ENCODE measurements around the gene RBM47.

Gene RBM47

GRCh38 chr4:40582413-40582812, 47.3 kb downstream of the RBM47 start:
- Histone ChIP-seq H3K27ac (replicated peaks) (no peak overlapping the region), H3K27me3 (ENCODE audit: insufficient read depth, poor library complexity, severe bottlenecking) (no peaks in the 10 kb centered on the region), H3K4me3 (replicated peaks; ENCODE audit: insufficient read depth, low read length) (no peak overlapping the region)
- no peak for DNase-seq (ENCODE audit: low read depth in 1 of 2, low spot score in 1 of 2)
- TF ChIP-seq SPI1 (IDR thresholded peaks at IDR 0.05; ENCODE audit: borderline replicate concordance, low read depth) (no peak), POLR2AphosphoS5 (IDR thresholded peaks at IDR 0.05; ENCODE audit: low read depth) (no peak), REST (IDR thresholded peaks at IDR 0.05; ENCODE audit: insufficient replicate concordance, low read depth) (no peak), GABPA (IDR thresholded peaks at IDR 0.05; ENCODE audit: low read depth) (no peak)
- TF ChIP-seq, protein P1, sequence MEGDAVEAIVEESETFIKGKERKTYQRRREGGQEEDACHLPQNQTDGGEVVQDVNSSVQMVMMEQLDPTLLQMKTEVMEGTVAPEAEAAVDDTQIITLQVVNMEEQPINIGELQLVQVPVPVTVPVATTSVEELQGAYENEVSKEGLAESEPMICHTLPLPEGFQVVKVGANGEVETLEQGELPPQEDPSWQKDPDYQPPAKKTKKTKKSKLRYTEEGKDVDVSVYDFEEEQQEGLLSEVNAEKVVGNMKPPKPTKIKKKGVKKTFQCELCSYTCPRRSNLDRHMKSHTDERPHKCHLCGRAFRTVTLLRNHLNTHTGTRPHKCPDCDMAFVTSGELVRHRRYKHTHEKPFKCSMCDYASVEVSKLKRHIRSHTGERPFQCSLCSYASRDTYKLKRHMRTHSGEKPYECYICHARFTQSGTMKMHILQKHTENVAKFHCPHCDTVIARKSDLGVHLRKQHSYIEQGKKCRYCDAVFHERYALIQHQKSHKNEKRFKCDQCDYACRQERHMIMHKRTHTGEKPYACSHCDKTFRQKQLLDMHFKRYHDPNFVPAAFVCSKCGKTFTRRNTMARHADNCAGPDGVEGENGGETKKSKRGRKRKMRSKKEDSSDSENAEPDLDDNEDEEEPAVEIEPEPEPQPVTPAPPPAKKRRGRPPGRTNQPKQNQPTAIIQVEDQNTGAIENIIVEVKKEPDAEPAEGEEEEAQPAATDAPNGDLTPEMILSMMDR (IDR thresholded peaks at IDR 0.05; ENCODE audit: insufficient read depth, low read length): no peak

- Histone ChIP-seq H3K4me3 (replicated peaks; ENCODE audit: insufficient read depth, low read length) (no peak overlapping the region), H3K27ac (replicated peaks) (no peak overlapping the region), H3K27me3 (ENCODE audit: insufficient read depth, poor library complexity, severe bottlenecking) (no peaks in the 10 kb centered on the region)
- DNase-seq (ENCODE audit: low read depth in 1 of 2, low spot score in 1 of 2): no peak
- TF ChIP-seq, protein P1 (IDR thresholded peaks at IDR 0.05; ENCODE audit: insufficient read depth, low read length): no peak
- TF ChIP-seq GABPA (IDR thresholded peaks at IDR 0.05; ENCODE audit: low read depth): no peak
- TF ChIP-seq SPI1 (IDR thresholded peaks at IDR 0.05; ENCODE audit: borderline replicate concordance, low read depth): no peak
- TF ChIP-seq POLR2AphosphoS5 (IDR thresholded peaks at IDR 0.05; ENCODE audit: low read depth): no peak
- TF ChIP-seq REST (IDR thresholded peaks at IDR 0.05; ENCODE audit: insufficient replicate concordance, low read depth): no peak
Observed at GRCh38 chr4:40581254-40582140, 48.2 kb downstream of the RBM47 start.

GRCh38 chr4:40579983-40580382, 49.7 kb downstream of the RBM47 start:
- Histone ChIP-seq H3K4me3 (replicated peaks; ENCODE audit: insufficient read depth, low read length) (no peak overlapping the region), H3K27ac (replicated peaks) (no peak overlapping the region), H3K27me3 (ENCODE audit: insufficient read depth, poor library complexity, severe bottlenecking) (no peaks in the 10 kb centered on the region)
- DNase-seq (ENCODE audit: low read depth in 1 of 2, low spot score in 1 of 2): no peak
- no peak for TF ChIP-seq POLR2AphosphoS5 (IDR thresholded peaks at IDR 0.05; ENCODE audit: low read depth)
- TF ChIP-seq, protein P1 (IDR thresholded peaks at IDR 0.05; ENCODE audit: insufficient read depth, low read length): no peak
- no peak for TF ChIP-seq SPI1 (IDR thresholded peaks at IDR 0.05; ENCODE audit: borderline replicate concordance, low read depth)
- no peak for TF ChIP-seq REST (IDR thresholded peaks at IDR 0.05; ENCODE audit: insufficient replicate concordance, low read depth)
- TF ChIP-seq GABPA (IDR thresholded peaks at IDR 0.05; ENCODE audit: low read depth): no peak
